K562 (cell line): Measurements from ENCODE around the gene SORT1. TPM values are rescaled to one million over a fixed set of nuclear protein-coding genes. Genes with fewer than 3 reads are reported as not detected.

ENCODE experiments used
- ATAC-seq: fragments of 200-7000 bp; cut with Tn5 transposase; 3 replicates; pipeline ENCODE4 v1.9.1; 2020; ENCODE audit warnings: moderate library complexity
- BruUV-seq: library from RNA; stranded (reverse); fragments of 400-500 nt; replicated peaks from 2 replicates; lab custom pipeline; 2021; lab: Mats Ljungman, UMichigan
- CTCF ChIA-PET: fragments of 300-600 bp; formaldehyde crosslinking; extraction: SDS; loops from one replicate; lab custom pipeline; 2021; ENCODE audit warnings: low intra/inter-chr PET ratio; lab: Yijun Ruan, JAX
- POLR2A ChIA-PET: fragments of 300-600, 350-650 bp; sonication (Branson Sonifier 250); formaldehyde crosslinking; extraction: SDS; loops from one replicate; lab custom pipeline; 2021; ENCODE audit warnings: antibody characterized with exemption, inconsistent platforms; lab: Yijun Ruan, JAX
- DNase-seq, 4 experiments: peaks; one replicate each; pipeline versions ENCODE4 v3.0.0 to v3.0.0-alpha.2; 2011 to 2018; ENCODE audit warnings: low spot score in 3 of 4, mixed read lengths in 3 of 4; ENCODE audit errors: extremely low read depth in 1 of 4
- FAIRE-seq: peaks from 2 replicates; lab custom pipeline; 2011; peaks lifted over from hg19 to GRCh38; lab: Jason Lieb, UNC
- H2AFZ ChIP-seq: 2 replicates; pipeline ENCODE4 v1.6.0; 2011; ENCODE audit warnings: low read depth, low read length, control low read depth, inconsistent platforms
- H3K27ac ChIP-seq: fragments of 200-600 bp; 3 replicates; pipeline ENCODE4 v1.8.0; 2011; ENCODE audit warnings: low read depth, mild to moderate bottlenecking, control low read depth, inconsistent platforms, low read length, moderate library complexity, mixed read lengths; ENCODE audit errors: extremely low read depth
- H3K27me3 ChIP-seq, 2 experiments: fragments of 300-600 bp in 1 of 2; 2 replicates in 1 of 2; 3 replicates in 1 of 2; pipeline versions ENCODE4 v1.6.0 to v1.8.0; 2011; ENCODE audit warnings: inconsistent platforms in 2 of 2, low read length in 2 of 2, mild to moderate bottlenecking in 1 of 2, mixed read lengths in 1 of 2, moderate library complexity in 1 of 2; ENCODE audit not compliant: control insufficient read depth in 2 of 2, insufficient read depth in 2 of 2
- H3K36me3 ChIP-seq: fragments of 300-600 bp; 3 replicates; pipeline ENCODE4 v1.8.0; 2011; ENCODE audit warnings: mild to moderate bottlenecking, low read length, inconsistent platforms; ENCODE audit not compliant: control insufficient read depth, insufficient read depth
- H3K4me1 ChIP-seq, 2 experiments: fragments of 200-600 bp in 1 of 2; replicated peaks in 1 of 2; 2 replicates in 1 of 2; 3 replicates in 1 of 2; pipeline versions ENCODE4 v1.5.1 to v1.8.0; 2011; ENCODE audit warnings: inconsistent platforms in 2 of 2, low read length in 2 of 2, mild to moderate bottlenecking in 1 of 2, mixed read lengths in 1 of 2, moderate library complexity in 1 of 2; ENCODE audit not compliant: control insufficient read depth in 2 of 2, insufficient read depth in 2 of 2
- H3K4me2 ChIP-seq: 2 replicates; pipeline ENCODE4 v1.6.1; 2011; ENCODE audit warnings: low read length, control low read depth, inconsistent platforms, mixed read lengths; ENCODE audit not compliant: insufficient read depth
- H3K4me3 ChIP-seq: fragments of 200-600 bp; sonication (generic), shearing (Covaris generic); 2 replicates; pipeline ENCODE4 v1.5.1; 2016; ENCODE audit warnings: control low read depth, inconsistent platforms
- H3K79me2 ChIP-seq: fragments of 200-600 bp; 3 replicates; pipeline ENCODE4 v1.8.0; 2011; ENCODE audit warnings: low read length, inconsistent platforms; ENCODE audit not compliant: control insufficient read depth, insufficient read depth
- H3K9ac ChIP-seq, 2 experiments: 2 replicates each; pipeline versions ENCODE4 v1.6.0 to v1.6.1; 2011; ENCODE audit warnings: low read depth in 2 of 2, low read length in 2 of 2, control low read depth in 1 of 2, inconsistent platforms in 1 of 2, mild to moderate bottlenecking in 1 of 2, mixed read lengths in 1 of 2; ENCODE audit not compliant: insufficient read depth in 1 of 2
- H3K9me1 ChIP-seq: one replicate; pipeline ENCODE4 v1.6.0; 2011; ENCODE audit warnings: inconsistent platforms, mild to moderate bottlenecking, low read length, moderate library complexity; ENCODE audit not compliant: control insufficient read depth, insufficient read depth
- H3K9me3 ChIP-seq: replicated peaks from 2 replicates; pipeline ENCODE4 v1.5.1; 2011; ENCODE audit warnings: low read depth, low read length, inconsistent platforms; ENCODE audit not compliant: control insufficient read depth, insufficient read depth
- H4K20me1 ChIP-seq: replicated peaks from 2 replicates; pipeline ENCODE4 v1.6.1; 2011; ENCODE audit warnings: low read length, inconsistent platforms, mixed read lengths; ENCODE audit not compliant: control insufficient read depth, insufficient read depth
- ASH1L ChIP-seq: fragments of 450-650 bp; IDR thresholded peaks from 2 replicates; pipeline ENCODE4 v1.6.1; 2018; ENCODE audit warnings: borderline replicate concordance, mild to moderate bottlenecking, low read depth; ENCODE audit not compliant: partially characterized antibody
- BHLHE40 ChIP-seq: IDR thresholded peaks from 2 replicates; pipeline ENCODE4 v1.6.1; 2011; ENCODE audit warnings: low read length, improper control_type of control experiment
- CBX3 ChIP-seq, 2 experiments: IDR thresholded peaks; 1 replicate in 1 of 2; 2 replicates in 1 of 2; pipeline ENCODE4 v1.6.1; 2012; ENCODE audit warnings: inconsistent platforms in 2 of 2, low read length in 2 of 2, borderline replicate concordance in 1 of 2, control low read depth in 1 of 2
- CREBBP ChIP-seq: IDR thresholded peaks from one replicate; pipeline ENCODE4 v1.6.1; 2012; ENCODE audit warnings: low read depth, mild to moderate bottlenecking, control low read depth, inconsistent platforms, low read length
- L3MBTL2 ChIP-seq: fragments of 450-650 bp; IDR thresholded peaks from 2 replicates; pipeline ENCODE4 v1.6.1; 2016; ENCODE audit warnings: mild to moderate bottlenecking, moderate library complexity
- PHF8 ChIP-seq: fragments of 200-600 bp; sonication (generic); IDR thresholded peaks from 2 replicates; pipeline ENCODE4 v1.6.1; 2012; ENCODE audit warnings: mixed run types, mild to moderate bottlenecking, inconsistent platforms, low read length, moderate library complexity, borderline replicate concordance
- STAG1 ChIP-seq: sonication (generic); formaldehyde crosslinking; IDR thresholded peaks from 2 replicates; pipeline ENCODE4 v1.5.0; 2020; ENCODE audit warnings: missing genetic modification reagents, borderline replicate concordance
- ZNF121 ChIP-seq: sonication (generic); formaldehyde crosslinking; conservative IDR thresholded peaks from 2 replicates; pipeline ENCODE4 v1.8.0; 2022; ENCODE audit warnings: missing genetic modification reagents
- ZNF197 ChIP-seq: fragments of 200-800 bp; sonication (Bioruptor generic); IDR thresholded peaks from 2 replicates; pipeline ENCODE4 v1.6.1; 2016; ENCODE audit warnings: low read depth, missing genetic modification characterization, missing compliant biosample characterization
- ZNF316 ChIP-seq: fragments of 450-650 bp; IDR thresholded peaks from 2 replicates; pipeline ENCODE4 v1.6.1; 2016
- ZNF408 ChIP-seq: fragments of 250-450 bp; sonication (Bioruptor Pico); IDR thresholded peaks from 2 replicates; pipeline ENCODE4 v1.4.0; 2020; ENCODE audit warnings: low read depth, mild to moderate bottlenecking, moderate library complexity
- ZNF583 ChIP-seq: fragments of 250-450 bp; sonication (Bioruptor Pico); IDR thresholded peaks from 2 replicates; pipeline ENCODE4 v1.4.0; 2020
- WGBS: fragments of 100-300 bp; shearing (Covaris generic); methylation state at CpG from one replicate; pipeline ENCODE4 v1.1.6; 2016; ENCODE audit warnings: low coverage, mixed read lengths; ENCODE audit not compliant: insufficient coverage; ENCODE audit errors: missing lambda C conversion rate; 5-methylcytosine and 5-hydroxymethylcytosine counted together
- in situ Hi-C: fragments of 300-500 bp; cut with MboI; formaldehyde crosslinking; loops from 4 replicates; pipeline ENCODE4 v1.15.0; 2018; ENCODE audit warnings: inconsistent platforms, mixed read lengths
- intact Hi-C: fragments of 100-400 bp; cut with micrococcal nuclease; formaldehyde crosslinking; loops from 2 replicates; pipeline ENCODE4 v1.14.2; 2022
- polyA plus RNA-seq, 8 experiments: library from polyadenylated mRNA; depleted of rRNA in 4 of 8; stranded (reverse) in 5 of 8; unstranded in 3 of 8; fragments of >200 nt; fragmentation: Nextera tagmentation in 2 of 8; fragmentation: Illumina TruSeq in 1 of 8; extraction: Ambion mirVana in 2 of 8; extraction: Trizol in 1 of 8; gene quantifications; 2 replicates each; pipeline versions ENCODE4 v1.2.1 to v1.2.3, GENCODE V29; 2011 to 2014; ENCODE audit warnings: inconsistent platforms in 1 of 8, missing spikeins in 1 of 8
- total RNA-seq, 7 experiments: library from RNA; depleted of rRNA in 6 of 7; stranded (reverse); fragments of >200 nt in 6 of 7; fragmentation: Illumina TruSeq in 2 of 7; extraction: Trizol in 2 of 7; gene quantifications; 2 replicates each; pipeline versions ENCODE4 v1.2.1 to v1.2.3, GENCODE V29; 2011 to 2021; ENCODE audit warnings: low replicate concordance in 1 of 7
- TF ChIP-seq, protein P1 (sequence below): fragments of 250-450 bp; sonication (Bioruptor Pico); IDR thresholded peaks from 2 replicates; pipeline ENCODE4 v1.4.0; 2020; ENCODE audit warnings: borderline replicate concordance
- TF ChIP-seq, protein P2 (sequence below): fragments of 450-650 bp; formaldehyde crosslinking; IDR thresholded peaks from 2 replicates; pipeline ENCODE4 v1.4.0; 2020; ENCODE audit warnings: mild to moderate bottlenecking, moderate library complexity
- TF ChIP-seq, protein P3 (sequence below): fragments of 450-650 bp; IDR thresholded peaks from 2 replicates; pipeline ENCODE4 v1.6.1; 2016; ENCODE audit warnings: antibody characterized with exemption
- TF ChIP-seq, protein P4 (sequence below): fragments of 450-650 bp; IDR thresholded peaks from 2 replicates; pipeline ENCODE4 v1.6.1; 2016; ENCODE audit warnings: missing biosample characterization, missing genetic modification characterization

SORT1 gene
- total and polyA plus RNA-seq, 9 of the 15 experiments (the other 6 are each of a cell fraction or from before 2014, with no cell fraction given), result 27.4 to 112 (median 65.0) TPM

DNA sequence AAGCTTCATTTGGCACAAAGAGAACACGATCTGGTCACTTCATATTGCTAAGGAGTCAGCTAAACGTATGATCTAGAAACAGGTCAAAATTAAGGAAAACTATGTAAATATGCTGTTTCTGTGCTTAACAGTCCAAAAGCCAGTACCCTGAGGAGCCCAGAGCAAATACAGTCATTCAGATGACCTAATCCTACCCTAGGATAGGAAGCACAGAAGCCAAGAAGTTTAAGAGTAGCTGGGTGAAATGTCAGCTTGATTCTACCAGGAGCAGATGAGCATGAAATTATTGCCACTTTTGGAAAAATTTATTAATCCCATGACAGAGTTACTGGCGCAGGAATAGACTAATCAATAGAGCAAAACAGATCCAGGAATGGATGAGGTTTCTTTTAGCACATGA, 18.3 kb downstream of the SORT1 start (continued):
- TF ChIP-seq CBX3 (IDR thresholded peaks at IDR 0.05; ENCODE audit: borderline replicate concordance in 1 of 2, low read length in 2 of 2), result no peak

DNA sequence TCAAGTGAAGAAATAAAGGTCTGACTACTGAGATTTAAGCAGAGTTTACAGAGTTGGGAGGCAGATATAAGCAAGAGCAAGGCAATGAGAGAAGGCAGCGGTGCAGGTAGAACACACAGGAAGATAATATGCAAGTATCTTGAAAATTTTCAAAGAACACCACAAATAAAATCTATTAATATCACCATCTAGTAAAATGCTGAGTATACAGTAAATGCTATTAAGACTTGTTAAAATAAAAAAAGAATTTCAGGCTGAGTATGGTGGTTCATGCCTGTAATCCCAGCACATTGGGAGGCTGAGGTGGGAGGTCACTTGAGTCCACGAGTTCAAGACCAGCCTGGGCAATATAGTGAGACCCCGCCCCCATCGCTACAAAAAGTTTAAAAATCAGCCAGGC, 20.0 kb downstream of the SORT1 start:
- H3K27ac ChIP-seq, result no peak overlapping the region
- no peaks in the 10 kb centered on the region for H3K9me1 ChIP-seq
- DNase-seq (no peak), ATAC-seq (no peak), FAIRE-seq (no peak)
- ChIA-PET POLR2A (interaction anchor here (1.2 to 4.6 kb wide), 2 partner anchors 11 to 12 kb away, joined by 3 to 35 read pairs; no protein-coding TSS in a partner anchor), CTCF (no interaction called here)
- intact Hi-C loops, result no loop called here
- H3K27me3 ChIP-seq, result no peaks in the 10 kb centered on the region
- H3K9ac ChIP-seq, result no peak overlapping the region; a peak in 1 of 4 replicates
- peaks cover 91% of the 10 kb centered on the region for H3K79me2 ChIP-seq
- no peaks in the 10 kb centered on the region for H4K20me1 ChIP-seq
- H3K4me3 ChIP-seq, result no peak overlapping the region
- 92% methylated on average over 4 of the region's 4 CpGs for WGBS
- H3K36me3 ChIP-seq, result peaks cover 10% of the 10 kb centered on the region; the same call in 1 of the 3 replicates
- H2AFZ ChIP-seq, result no peak overlapping the region
- H3K9me3 ChIP-seq, result no peaks in the 10 kb centered on the region
- H3K4me1 ChIP-seq, result peaks cover 17 to 21% of the 10 kb centered on the region in 2 experiments
- no peak overlapping the region for H3K4me2 ChIP-seq
- in situ Hi-C loops, result no loop called here
- no TSS peak for BruUV-seq
- TF ChIP-seq ZNF121 (CRISPR knock-in tag) (peak; percentile 27; the same call in 1 of the 2 replicates), BHLHE40 (no peak), ZNF197 (no peak), STAG1 (CRISPR knock-in tag) (no peak), CREBBP (no peak), ZNF316 (peak; percentile 94), ASH1L (no peak), ZNF583 (CRISPR knock-in tag) (no peak), PHF8 (no peak), L3MBTL2 (no peak), ZNF408 (CRISPR knock-in tag) (no peak)
- TF ChIP-seq, protein P1, sequence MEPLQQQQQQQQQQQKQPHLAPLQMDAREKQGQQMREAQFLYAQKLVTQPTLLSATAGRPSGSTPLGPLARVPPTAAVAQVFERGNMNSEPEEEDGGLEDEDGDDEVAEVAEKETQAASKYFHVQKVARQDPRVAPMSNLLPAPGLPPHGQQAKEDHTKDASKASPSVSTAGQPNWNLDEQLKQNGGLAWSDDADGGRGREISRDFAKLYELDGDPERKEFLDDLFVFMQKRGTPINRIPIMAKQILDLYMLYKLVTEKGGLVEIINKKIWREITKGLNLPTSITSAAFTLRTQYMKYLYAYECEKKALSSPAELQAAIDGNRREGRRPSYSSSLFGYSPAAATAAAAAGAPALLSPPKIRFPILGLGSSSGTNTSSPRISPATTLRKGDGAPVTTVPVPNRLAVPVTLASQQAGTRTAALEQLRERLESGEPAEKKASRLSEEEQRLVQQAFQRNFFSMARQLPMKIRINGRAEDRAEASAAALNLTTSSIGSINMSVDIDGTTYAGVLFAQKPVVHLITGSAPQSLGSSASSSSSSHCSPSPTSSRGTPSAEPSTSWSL (CRISPR knock-in tag), result no peak
- TF ChIP-seq, protein P2, sequence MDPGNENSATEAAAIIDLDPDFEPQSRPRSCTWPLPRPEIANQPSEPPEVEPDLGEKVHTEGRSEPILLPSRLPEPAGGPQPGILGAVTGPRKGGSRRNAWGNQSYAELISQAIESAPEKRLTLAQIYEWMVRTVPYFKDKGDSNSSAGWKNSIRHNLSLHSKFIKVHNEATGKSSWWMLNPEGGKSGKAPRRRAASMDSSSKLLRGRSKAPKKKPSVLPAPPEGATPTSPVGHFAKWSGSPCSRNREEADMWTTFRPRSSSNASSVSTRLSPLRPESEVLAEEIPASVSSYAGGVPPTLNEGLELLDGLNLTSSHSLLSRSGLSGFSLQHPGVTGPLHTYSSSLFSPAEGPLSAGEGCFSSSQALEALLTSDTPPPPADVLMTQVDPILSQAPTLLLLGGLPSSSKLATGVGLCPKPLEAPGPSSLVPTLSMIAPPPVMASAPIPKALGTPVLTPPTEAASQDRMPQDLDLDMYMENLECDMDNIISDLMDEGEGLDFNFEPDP (CRISPR knock-in tag), result no peak
- TF ChIP-seq, protein P3, sequence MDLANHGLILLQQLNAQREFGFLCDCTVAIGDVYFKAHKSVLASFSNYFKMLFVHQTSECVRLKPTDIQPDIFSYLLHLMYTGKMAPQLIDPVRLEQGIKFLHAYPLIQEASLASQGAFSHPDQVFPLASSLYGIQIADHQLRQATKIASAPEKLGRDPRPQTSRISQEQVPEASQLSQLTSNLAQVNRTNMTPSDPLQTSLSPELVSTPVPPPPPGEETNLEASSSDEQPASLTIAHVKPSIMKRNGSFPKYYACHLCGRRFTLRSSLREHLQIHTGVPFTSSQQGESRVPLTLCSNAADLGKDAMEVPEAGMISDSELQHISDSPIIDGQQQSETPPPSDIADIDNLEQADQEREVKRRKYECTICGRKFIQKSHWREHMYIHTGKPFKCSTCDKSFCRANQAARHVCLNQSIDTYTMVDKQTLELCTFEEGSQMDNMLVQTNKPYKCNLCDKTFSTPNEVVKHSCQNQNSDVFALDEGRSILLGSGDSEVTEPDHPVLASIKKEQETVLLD, result no peak
- TF ChIP-seq, protein P4, sequence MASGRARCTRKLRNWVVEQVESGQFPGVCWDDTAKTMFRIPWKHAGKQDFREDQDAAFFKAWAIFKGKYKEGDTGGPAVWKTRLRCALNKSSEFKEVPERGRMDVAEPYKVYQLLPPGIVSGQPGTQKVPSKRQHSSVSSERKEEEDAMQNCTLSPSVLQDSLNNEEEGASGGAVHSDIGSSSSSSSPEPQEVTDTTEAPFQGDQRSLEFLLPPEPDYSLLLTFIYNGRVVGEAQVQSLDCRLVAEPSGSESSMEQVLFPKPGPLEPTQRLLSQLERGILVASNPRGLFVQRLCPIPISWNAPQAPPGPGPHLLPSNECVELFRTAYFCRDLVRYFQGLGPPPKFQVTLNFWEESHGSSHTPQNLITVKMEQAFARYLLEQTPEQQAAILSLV (tag), result no peak
